Panc1 (cell line): ENCODE data around the gene S1PR5. TPM values are rescaled to one million over a fixed set of nuclear protein-coding genes. Genes with fewer than 3 reads are reported as not detected.

Experiments used
- ATAC-seq: fragments of 200-7000 bp; cut with Tn5 transposase; 2 replicates; pipeline ENCODE4 v1.9.1; 2020; ENCODE audit warnings: mild to moderate bottlenecking, moderate library complexity
- BruUV-seq: library from RNA; stranded (reverse); fragments of 400-500 nt; replicated peaks from 2 replicates; lab custom pipeline; 2021; lab: Mats Ljungman, UMichigan
- CTCF ChIA-PET: fragments of 300-600 bp; sonication (Branson Sonifier 250); formaldehyde crosslinking; loops from one replicate; lab custom pipeline; 2022; ENCODE audit warnings: antibody characterized with exemption; lab: Charles Lee
- POLR2A ChIA-PET: fragments of 300-600 bp; sonication (Branson Sonifier 250); formaldehyde crosslinking; loops from one replicate; lab custom pipeline; 2022; ENCODE audit warnings: antibody characterized with exemption; lab: Charles Lee
- DNase-seq: peaks from one replicate; pipeline ENCODE4 v3.0.0-alpha.2; 2010; ENCODE audit warnings: low read depth, low spot score
- H3K27ac ChIP-seq: 2 replicates; pipeline ENCODE4 v1.5.1; 2011; ENCODE audit warnings: mild to moderate bottlenecking, low read length, inconsistent platforms
- H3K27me3 ChIP-seq: fragments of 200-500 bp; sonication (Bioruptor generic); 2 replicates; pipeline ENCODE4 v1.6.0; 2014; ENCODE audit warnings: low read length, inconsistent platforms; ENCODE audit not compliant: control insufficient read depth, insufficient read depth
- H3K36me3 ChIP-seq: fragments of 200-500 bp; sonication (Bioruptor generic); 2 replicates; pipeline ENCODE4 v1.5.1; 2014; ENCODE audit warnings: inconsistent platforms, mild to moderate bottlenecking, low read length, moderate library complexity; ENCODE audit not compliant: control insufficient read depth, insufficient read depth
- H3K4me1 ChIP-seq: 2 replicates; pipeline ENCODE4 v1.5.1; 2011; ENCODE audit warnings: inconsistent platforms, mild to moderate bottlenecking, low read length, moderate library complexity; ENCODE audit not compliant: control insufficient read depth, insufficient read depth
- H3K4me3 ChIP-seq, 2 experiments: 2 replicates each; pipeline ENCODE4 v1.5.1; 2011 to 2012; ENCODE audit warnings: low read depth in 2 of 2, low read length in 2 of 2, mild to moderate bottlenecking in 2 of 2, inconsistent platforms in 1 of 2, moderate library complexity in 1 of 2
- H3K9me3 ChIP-seq: fragments of 200-500 bp; sonication (Bioruptor generic); 2 replicates; pipeline ENCODE4 v1.5.1; 2014; ENCODE audit warnings: low read depth, mild to moderate bottlenecking, inconsistent platforms, low read length, moderate library complexity; ENCODE audit not compliant: control insufficient read depth, insufficient read depth
- POLR2AphosphoS5 ChIP-seq: IDR thresholded peaks from 2 replicates; pipeline ENCODE4 v1.6.1; 2012; ENCODE audit warnings: mild to moderate bottlenecking, low read depth, low read length, moderate library complexity
- SIN3A ChIP-seq: IDR thresholded peaks from 2 replicates; pipeline ENCODE4 v1.6.1; 2012; ENCODE audit warnings: low read depth, mild to moderate bottlenecking, low read length, moderate library complexity, borderline replicate concordance; ENCODE audit not compliant: insufficient read depth
- TCF7L2 ChIP-seq: IDR thresholded peaks from 2 replicates; pipeline ENCODE4 v1.6.1; 2011; ENCODE audit warnings: mild to moderate bottlenecking, low read depth, low read length, inconsistent platforms
- in situ Hi-C: cut with HindIII; loops from 2 replicates; pipeline ENCODE4 v1.10.0; 2016; ENCODE audit warnings: low sequenced_read_pairs, low pct_unique_long_range_greater_than_20kb
- intact Hi-C: fragments of 100-400 bp; cut with micrococcal nuclease; formaldehyde crosslinking; loops from one replicate; pipeline ENCODE4 v1.10.0; 2022; ENCODE audit not compliant: unreplicated experiment
- total RNA-seq: library from RNA; stranded (reverse); gene quantifications from one replicate; pipeline ENCODE4 v1.2.1, GENCODE V29; 2021; ENCODE audit not compliant: unreplicated experiment
- TF ChIP-seq, protein P1 (sequence below), 2 experiments: IDR thresholded peaks; 2 replicates each; pipeline ENCODE4 v1.6.1; 2011 to 2012; ENCODE audit warnings: low read depth in 2 of 2, control low read depth in 1 of 2, low read length in 1 of 2, mild to moderate bottlenecking in 1 of 2, moderate library complexity in 1 of 2; ENCODE audit not compliant: insufficient read depth in 1 of 2
- TF ChIP-seq, protein P2 (sequence below): fragments of 450-650 bp; IDR thresholded peaks from 2 replicates; pipeline ENCODE4 v1.5.1; 2017; ENCODE audit warnings: mild to moderate bottlenecking

The S1PR5 gene
- total RNA-seq, 1 experiment from 2014 or later: 3.4 TPM

DNA sequence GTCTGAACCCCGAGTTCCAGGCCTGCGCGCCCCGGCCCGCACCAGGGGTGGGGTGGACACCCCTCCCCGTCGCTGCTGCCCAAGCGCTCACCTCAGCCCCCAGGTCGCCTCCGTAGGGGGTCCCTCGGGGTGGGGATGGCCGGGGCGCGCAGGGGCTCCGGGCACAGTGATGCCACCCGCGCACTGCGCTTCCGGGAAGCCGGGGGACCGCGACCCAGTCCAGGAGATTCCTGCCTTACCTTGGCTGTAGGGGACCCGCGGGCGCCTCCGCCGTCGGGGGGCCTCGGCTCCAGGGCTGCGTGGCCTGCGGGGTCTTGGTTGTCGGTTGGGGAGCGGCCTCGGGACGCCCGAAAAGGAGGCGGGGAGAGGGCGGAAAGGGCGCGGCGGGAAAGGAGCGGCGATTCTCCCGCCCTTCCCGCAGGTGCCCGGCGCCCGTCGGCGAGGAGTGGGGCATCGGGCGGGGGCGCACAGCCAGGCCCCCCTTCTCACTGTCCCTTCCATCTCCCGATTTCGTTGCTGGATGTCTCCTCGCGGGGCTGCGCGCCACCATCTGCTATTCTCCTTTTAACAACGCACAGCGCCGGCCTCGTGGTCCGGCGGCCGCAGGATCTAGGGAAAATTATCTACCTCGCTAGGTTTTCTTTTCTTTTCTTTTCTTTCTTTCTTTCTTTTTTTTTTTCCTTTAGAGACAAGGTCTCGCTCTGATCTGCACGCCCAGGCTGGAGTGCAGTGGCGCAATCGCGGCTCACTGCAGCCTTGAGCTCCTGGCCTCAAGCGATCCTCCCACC lies 14.1 kb downstream of the S1PR5 start, which contains the start of gene KEAP1:
KEAP1 (minus strand) TSS at position 355 of the 788 bp plus-strand sequence. CDS start 3,323 bp downstream, outside the sequence.
- DNase-seq (no peak), ATAC-seq (peak; percentile 67)
- Histone ChIP-seq H3K36me3 (no peaks in the 10 kb centered on the region; the same call in 1 of the 2 replicates), H3K9me3 (no peaks in the 10 kb centered on the region), H3K27me3 (no peaks in the 10 kb centered on the region), H3K4me3 (peak within 1 kb of the TSS; percentile 65 to 75), H3K27ac (peak within 1 kb of the TSS; percentile 93), H3K4me1 (peaks cover 9% of the 10 kb centered on the region)
- ChIA-PET CTCF (no interaction called here), POLR2A (no interaction called here)
- intact Hi-C loops: no loop called here
- in situ Hi-C loops: no loop called here
- TSS peak; percentile 94 for BruUV-seq
- TF ChIP-seq SIN3A (no peak), TCF7L2 (no peak), POLR2AphosphoS5 (no peak)
- TF ChIP-seq, protein P1, sequence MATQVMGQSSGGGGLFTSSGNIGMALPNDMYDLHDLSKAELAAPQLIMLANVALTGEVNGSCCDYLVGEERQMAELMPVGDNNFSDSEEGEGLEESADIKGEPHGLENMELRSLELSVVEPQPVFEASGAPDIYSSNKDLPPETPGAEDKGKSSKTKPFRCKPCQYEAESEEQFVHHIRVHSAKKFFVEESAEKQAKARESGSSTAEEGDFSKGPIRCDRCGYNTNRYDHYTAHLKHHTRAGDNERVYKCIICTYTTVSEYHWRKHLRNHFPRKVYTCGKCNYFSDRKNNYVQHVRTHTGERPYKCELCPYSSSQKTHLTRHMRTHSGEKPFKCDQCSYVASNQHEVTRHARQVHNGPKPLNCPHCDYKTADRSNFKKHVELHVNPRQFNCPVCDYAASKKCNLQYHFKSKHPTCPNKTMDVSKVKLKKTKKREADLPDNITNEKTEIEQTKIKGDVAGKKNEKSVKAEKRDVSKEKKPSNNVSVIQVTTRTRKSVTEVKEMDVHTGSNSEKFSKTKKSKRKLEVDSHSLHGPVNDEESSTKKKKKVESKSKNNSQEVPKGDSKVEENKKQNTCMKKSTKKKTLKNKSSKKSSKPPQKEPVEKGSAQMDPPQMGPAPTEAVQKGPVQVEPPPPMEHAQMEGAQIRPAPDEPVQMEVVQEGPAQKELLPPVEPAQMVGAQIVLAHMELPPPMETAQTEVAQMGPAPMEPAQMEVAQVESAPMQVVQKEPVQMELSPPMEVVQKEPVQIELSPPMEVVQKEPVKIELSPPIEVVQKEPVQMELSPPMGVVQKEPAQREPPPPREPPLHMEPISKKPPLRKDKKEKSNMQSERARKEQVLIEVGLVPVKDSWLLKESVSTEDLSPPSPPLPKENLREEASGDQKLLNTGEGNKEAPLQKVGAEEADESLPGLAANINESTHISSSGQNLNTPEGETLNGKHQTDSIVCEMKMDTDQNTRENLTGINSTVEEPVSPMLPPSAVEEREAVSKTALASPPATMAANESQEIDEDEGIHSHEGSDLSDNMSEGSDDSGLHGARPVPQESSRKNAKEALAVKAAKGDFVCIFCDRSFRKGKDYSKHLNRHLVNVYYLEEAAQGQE (IDR thresholded peaks at IDR 0.05; ENCODE audit: insufficient read depth in 1 of 2, low read depth in 2 of 2, low read length in 1 of 2): no peak
- TF ChIP-seq, protein P2, sequence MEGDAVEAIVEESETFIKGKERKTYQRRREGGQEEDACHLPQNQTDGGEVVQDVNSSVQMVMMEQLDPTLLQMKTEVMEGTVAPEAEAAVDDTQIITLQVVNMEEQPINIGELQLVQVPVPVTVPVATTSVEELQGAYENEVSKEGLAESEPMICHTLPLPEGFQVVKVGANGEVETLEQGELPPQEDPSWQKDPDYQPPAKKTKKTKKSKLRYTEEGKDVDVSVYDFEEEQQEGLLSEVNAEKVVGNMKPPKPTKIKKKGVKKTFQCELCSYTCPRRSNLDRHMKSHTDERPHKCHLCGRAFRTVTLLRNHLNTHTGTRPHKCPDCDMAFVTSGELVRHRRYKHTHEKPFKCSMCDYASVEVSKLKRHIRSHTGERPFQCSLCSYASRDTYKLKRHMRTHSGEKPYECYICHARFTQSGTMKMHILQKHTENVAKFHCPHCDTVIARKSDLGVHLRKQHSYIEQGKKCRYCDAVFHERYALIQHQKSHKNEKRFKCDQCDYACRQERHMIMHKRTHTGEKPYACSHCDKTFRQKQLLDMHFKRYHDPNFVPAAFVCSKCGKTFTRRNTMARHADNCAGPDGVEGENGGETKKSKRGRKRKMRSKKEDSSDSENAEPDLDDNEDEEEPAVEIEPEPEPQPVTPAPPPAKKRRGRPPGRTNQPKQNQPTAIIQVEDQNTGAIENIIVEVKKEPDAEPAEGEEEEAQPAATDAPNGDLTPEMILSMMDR: no peak

DNA sequence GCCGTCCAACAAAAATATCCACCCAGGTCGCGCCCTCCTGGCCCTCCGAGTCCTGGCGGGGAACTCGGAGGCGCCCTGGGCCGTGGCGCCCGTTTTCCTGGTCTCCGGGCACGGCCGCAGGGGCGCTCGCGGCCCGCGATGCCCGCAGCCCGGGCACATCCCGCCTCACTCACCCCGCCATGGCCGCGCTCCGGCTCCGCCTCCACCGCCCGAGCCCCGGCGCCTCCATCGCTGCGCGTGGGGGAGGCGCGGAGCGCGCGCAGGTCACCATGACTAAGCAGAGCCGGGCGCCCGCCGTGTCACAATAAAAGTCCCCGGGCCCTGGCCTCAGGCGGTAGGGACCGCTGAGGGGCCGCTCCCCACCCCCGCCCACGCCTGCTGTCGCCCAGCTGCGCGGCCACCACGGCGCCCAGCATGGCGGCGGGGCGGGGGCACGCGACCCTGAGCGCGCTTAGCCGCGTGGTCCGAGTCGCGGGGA lies 14.7 kb downstream of the S1PR5 start:
- Histone ChIP-seq H3K27ac (peak overlapping the region; percentile 93), H3K36me3 (no peaks in the 10 kb centered on the region; the same call in 1 of the 2 replicates), H3K27me3 (no peaks in the 10 kb centered on the region), H3K9me3 (no peaks in the 10 kb centered on the region), H3K4me3 (peak overlapping the region; percentile 65 to 75), H3K4me1 (peaks cover 9% of the 10 kb centered on the region)
- TF ChIP-seq, protein P1 (IDR thresholded peaks at IDR 0.05; ENCODE audit: insufficient read depth in 1 of 2, low read depth in 2 of 2, low read length in 1 of 2): no peak
- TF ChIP-seq POLR2AphosphoS5 (no peak), SIN3A (no peak), TCF7L2 (no peak)
- TF ChIP-seq, protein P2: no peak
- DNase-seq (no peak), ATAC-seq (peak; percentile 91)
- in situ Hi-C loops (no loop called here), intact Hi-C loops (no loop called here)
- ChIA-PET POLR2A (no interaction called here), CTCF (no interaction called here)
- BruUV-seq: no TSS peak
